Epithelial cell of proximal tubule (primary cell): ENCODE data around the gene DUT. TPM values are rescaled to one million over a fixed set of nuclear protein-coding genes. Genes with fewer than 3 reads are reported as not detected.

Experiments
- DNase-seq: peaks from one replicate; pipeline ENCODE4 v3.0.0-alpha.2; 2011; ENCODE audit warnings: low read depth
- H3K4me3 ChIP-seq: 2 replicates; pipeline ENCODE4 v1.5.1; 2011; ENCODE audit warnings: low read depth, mild to moderate bottlenecking, low read length
- CTCF ChIP-seq: conservative IDR thresholded peaks from 2 replicates; pipeline ENCODE4 v1.5.1; 2012; ENCODE audit warnings: low read depth, mild to moderate bottlenecking, low read length
- total RNA-seq: library from RNA; depleted of rRNA; stranded (reverse); fragments of >200 nt; gene quantifications from 2 replicates; pipeline ENCODE4 v1.2.3, GENCODE V29; 2015

DUT gene
- total RNA-seq, 1 donor from 2014 or later, result 158 TPM

DNA sequence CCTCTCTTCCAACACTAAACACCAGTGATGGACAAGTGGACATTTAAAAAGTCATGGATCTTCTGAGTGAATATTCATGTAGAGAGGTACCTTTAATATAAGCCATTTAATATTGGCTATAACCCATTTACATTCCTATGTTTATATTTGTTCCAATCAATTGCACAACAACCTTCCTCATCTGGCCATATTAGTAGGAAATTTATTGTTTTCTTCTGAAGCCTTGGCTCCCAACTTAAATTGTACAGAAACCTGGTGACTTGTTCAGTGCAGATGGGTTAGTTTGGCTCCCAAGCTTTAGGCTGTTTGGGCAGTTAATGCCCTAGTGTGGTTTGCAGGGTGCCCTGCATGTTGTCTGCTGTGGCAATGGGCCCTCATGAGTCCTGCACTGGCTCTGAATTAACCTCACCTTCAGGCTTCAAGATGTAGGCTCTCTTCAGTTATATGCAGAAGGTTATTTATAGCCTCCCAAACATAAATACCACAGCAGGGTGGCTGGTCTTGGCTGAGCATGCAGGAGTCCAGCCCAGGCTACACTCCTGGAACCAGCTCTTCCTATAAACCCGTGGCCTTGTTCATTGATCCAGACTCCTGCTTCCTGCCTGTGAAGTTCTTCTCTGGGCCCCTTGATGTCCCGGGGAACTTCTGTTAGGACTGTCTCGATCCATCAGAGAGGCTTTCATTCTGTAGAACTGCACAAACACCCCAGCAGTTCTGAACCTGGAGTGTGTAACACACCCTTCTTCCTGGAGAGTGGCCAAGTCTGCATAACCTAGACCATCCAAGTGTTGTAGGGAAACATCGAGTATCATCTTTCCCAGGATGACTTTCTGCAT lies 57.0 kb downstream of the DUT start:
- no peak for TF ChIP-seq CTCF
- H3K4me3 ChIP-seq, result no peak overlapping the region
- DNase-seq, result no peak

GRCh38 chr15:48388910-48389309 lies 57.7 kb downstream of the DUT start:
- no peak overlapping the region for H3K4me3 ChIP-seq
- no peak for DNase-seq
- TF ChIP-seq CTCF, result no peak

- DNase-seq, result no peak
- TF ChIP-seq CTCF, result no peak
- no peak overlapping the region for H3K4me3 ChIP-seq
Observed at GRCh38 chr15:48389691-48390143, 58.5 kb downstream of the DUT start.

DNA sequence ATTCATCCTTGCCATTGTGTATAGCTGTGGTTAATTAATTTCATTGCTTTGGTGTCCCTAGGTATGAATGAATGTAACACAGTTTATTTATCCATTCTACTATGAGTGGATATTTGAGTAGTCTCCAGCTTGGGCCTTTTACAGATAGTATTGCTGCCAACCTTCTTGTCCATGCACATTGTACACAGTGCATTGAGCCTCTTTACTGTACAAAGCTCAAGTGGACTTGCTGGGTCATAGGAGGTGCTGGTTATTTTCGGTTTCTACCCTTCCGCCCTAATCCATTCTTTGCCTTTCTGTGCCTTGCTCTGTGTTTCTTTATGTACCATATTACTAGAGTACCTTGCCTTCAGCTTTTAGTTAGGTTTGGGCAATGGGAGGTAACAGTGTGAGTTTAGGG lies 60.7 kb downstream of the DUT start:
- H3K4me3 ChIP-seq, result no peak overlapping the region
- no peak for TF ChIP-seq CTCF
- DNase-seq, result no peak

DNA sequence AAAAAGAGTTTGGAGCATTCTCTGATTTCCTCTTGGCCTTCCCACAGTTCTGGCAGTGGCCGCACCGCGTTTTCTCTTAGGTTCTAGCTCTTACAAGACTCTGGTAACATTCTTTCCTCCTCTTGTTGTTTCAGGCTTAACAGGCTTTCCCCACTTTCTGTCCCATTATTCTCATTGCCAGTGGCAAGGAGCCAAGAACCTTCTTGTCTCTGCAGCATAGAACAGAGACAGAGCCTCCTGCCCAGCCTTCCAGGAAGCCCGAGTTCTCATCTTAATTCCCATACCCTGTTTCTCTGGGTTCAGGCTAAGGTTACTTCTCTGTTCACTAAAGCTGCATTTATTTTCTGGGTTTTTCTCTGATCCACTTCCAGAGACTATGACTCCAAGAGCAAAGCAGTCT lies 61.1 kb downstream of the DUT start:
- no peak overlapping the region for H3K4me3 ChIP-seq
- no peak for TF ChIP-seq CTCF
- no peak for DNase-seq

Other genes starting within 250 kb of the DUT start
- not detected in 2 replicates for gene SLC24A5, start 210.4 kb upstream of the DUT start, total RNA-seq
- 30.3 and 55.1 TPM in 2 replicates for gene MYEF2, start 153.1 kb upstream of the DUT start, total RNA-seq
- not detected in 2 replicates for gene CTXN2, start 139.8 kb upstream of the DUT start, total RNA-seq
- gene SLC12A1, start 125.1 kb upstream of the DUT start, total RNA-seq, result 0.06 TPM in 1 of 2 replicates, not detected in the other